MG63 (cell line): ENCODE data around the gene SPAG16. TPM values are rescaled to one million over a fixed set of nuclear protein-coding genes. Genes with fewer than 3 reads are reported as not detected.

Experiments
- DNase-seq: peaks from one replicate; pipeline ENCODE4 v3.0.0-alpha.2; 2020
- H3K27me3 ChIP-seq: fragments of 250-450 bp; sonication (Bioruptor Pico); 2 replicates; pipeline ENCODE4 v1.5.1; 2020; ENCODE audit warnings: mild to moderate bottlenecking, moderate library complexity
- H3K36me3 ChIP-seq: fragments of 250-450 bp; sonication (Bioruptor Pico); 2 replicates; pipeline ENCODE4 v1.5.1; 2020; ENCODE audit warnings: mild to moderate bottlenecking, moderate library complexity
- H3K4me3 ChIP-seq: fragments of 250-450 bp; sonication (Bioruptor Pico); 2 replicates; pipeline ENCODE4 v1.5.1; 2020; ENCODE audit warnings: mild to moderate bottlenecking, moderate library complexity
- H3K9me3 ChIP-seq: fragments of 250-450 bp; sonication (Bioruptor Pico); 2 replicates; pipeline ENCODE4 v1.5.1; 2020; ENCODE audit warnings: mild to moderate bottlenecking, moderate library complexity
- total RNA-seq: library from RNA; depleted of rRNA; stranded (reverse); fragments of >200 nt; shearing (Covaris generic); gene quantifications from 2 replicates; pipeline ENCODE4 v1.2.3, GENCODE V29; 2014; ENCODE audit warnings: low replicate concordance

SPAG16 gene
- total RNA-seq, 1 experiment from 2014 or later = 33.7 TPM

- Histone ChIP-seq H3K9me3 (peaks cover 9% of the 10 kb centered on the region; the same call in 1 of the 2 replicates), H3K36me3 (no peaks in the 10 kb centered on the region), H3K4me3 (no peak overlapping the region), H3K27me3 (no peaks in the 10 kb centered on the region)
- DNase-seq = no peak
Measured at GRCh38 chr2:214293593-214293992, 1009.3 kb downstream of the SPAG16 start.

GRCh38 chr2:214294426-214294825 is 1010.2 kb downstream of the SPAG16 start:
- Histone ChIP-seq H3K36me3 (no peaks in the 10 kb centered on the region), H3K27me3 (no peaks in the 10 kb centered on the region), H3K4me3 (no peak overlapping the region), H3K9me3 (peaks cover 9% of the 10 kb centered on the region; the same call in 1 of the 2 replicates)
- DNase-seq = no peak

GRCh38 chr2:214297423-214297822 is 1013.2 kb downstream of the SPAG16 start:
- H3K36me3 ChIP-seq = no peaks in the 10 kb centered on the region

GRCh38 chr2:214310319-214310718 is 1026.1 kb downstream of the SPAG16 start:
- DNase-seq = no peak
- no peaks in the 10 kb centered on the region for H3K36me3 ChIP-seq
- H3K9me3 ChIP-seq = no peaks in the 10 kb centered on the region
- H3K4me3 ChIP-seq = no peak overlapping the region
- no peaks in the 10 kb centered on the region for H3K27me3 ChIP-seq

More at GRCh38 chr2:214297423-214297822, 1013.2 kb downstream of the SPAG16 start:
- DNase-seq = no peak
- H3K9me3 ChIP-seq = peaks cover 2% of the 10 kb centered on the region; the same call in 1 of the 2 replicates
- H3K27me3 ChIP-seq = no peaks in the 10 kb centered on the region
- H3K4me3 ChIP-seq = no peak overlapping the region

GRCh38 chr2:214311031-214311533 is 1026.8 kb downstream of the SPAG16 start:
- Histone ChIP-seq H3K27me3 (no peaks in the 10 kb centered on the region), H3K36me3 (no peaks in the 10 kb centered on the region), H3K4me3 (no peak overlapping the region), H3K9me3 (no peaks in the 10 kb centered on the region)
- DNase-seq = peak; percentile 1

GRCh38 chr2:214311931-214312749 is 1027.9 kb downstream of the SPAG16 start:
- no peaks in the 10 kb centered on the region for H3K27me3 ChIP-seq
- no peak overlapping the region for H3K4me3 ChIP-seq
- DNase-seq = no peak
- no peaks in the 10 kb centered on the region for H3K9me3 ChIP-seq
- no peaks in the 10 kb centered on the region for H3K36me3 ChIP-seq

- no peak for DNase-seq
- H3K27me3 ChIP-seq = no peaks in the 10 kb centered on the region
- H3K4me3 ChIP-seq = no peak overlapping the region
- H3K9me3 ChIP-seq = no peaks in the 10 kb centered on the region
- no peaks in the 10 kb centered on the region for H3K36me3 ChIP-seq
Measured at GRCh38 chr2:214315324-214315723, 1031.1 kb downstream of the SPAG16 start.

- Histone ChIP-seq H3K27me3 (no peaks in the 10 kb centered on the region), H3K9me3 (no peaks in the 10 kb centered on the region), H3K4me3 (no peak overlapping the region), H3K36me3 (no peaks in the 10 kb centered on the region)
- no peak for DNase-seq
Measured at GRCh38 chr2:214320211-214320610, 1035.9 kb downstream of the SPAG16 start.

- peak; percentile 56 for DNase-seq
- no peaks in the 10 kb centered on the region for H3K27me3 ChIP-seq
- H3K9me3 ChIP-seq = no peaks in the 10 kb centered on the region
- no peak overlapping the region for H3K4me3 ChIP-seq
- no peaks in the 10 kb centered on the region for H3K36me3 ChIP-seq
Measured at GRCh38 chr2:214322662-214323061, 1038.4 kb downstream of the SPAG16 start.

- H3K27me3 ChIP-seq = no peaks in the 10 kb centered on the region
- H3K36me3 ChIP-seq = no peaks in the 10 kb centered on the region
- H3K4me3 ChIP-seq = no peak overlapping the region
- no peak for DNase-seq
- no peaks in the 10 kb centered on the region for H3K9me3 ChIP-seq
Measured at GRCh38 chr2:214325404-214325803, 1041.1 kb downstream of the SPAG16 start.

- H3K36me3 ChIP-seq = no peaks in the 10 kb centered on the region
- no peak for DNase-seq
Measured at GRCh38 chr2:214328941-214329340, 1044.7 kb downstream of the SPAG16 start.

GRCh38 chr2:214341646-214342045 is 1057.4 kb downstream of the SPAG16 start:
- DNase-seq = no peak
- H3K9me3 ChIP-seq = no peaks in the 10 kb centered on the region; the same call in 1 of the 2 replicates
- no peak overlapping the region for H3K4me3 ChIP-seq
- H3K36me3 ChIP-seq = no peaks in the 10 kb centered on the region
- no peaks in the 10 kb centered on the region for H3K27me3 ChIP-seq

More at GRCh38 chr2:214328941-214329340, 1044.7 kb downstream of the SPAG16 start:
- Histone ChIP-seq H3K9me3 (no peaks in the 10 kb centered on the region), H3K27me3 (no peaks in the 10 kb centered on the region), H3K4me3 (no peak overlapping the region)

- H3K4me3 ChIP-seq = no peak overlapping the region
- no peak for DNase-seq
- H3K36me3 ChIP-seq = no peaks in the 10 kb centered on the region
- no peaks in the 10 kb centered on the region for H3K27me3 ChIP-seq
- no peaks in the 10 kb centered on the region for H3K9me3 ChIP-seq
Measured at GRCh38 chr2:214358506-214358905, 1074.2 kb downstream of the SPAG16 start.

- Histone ChIP-seq H3K4me3 (no peak overlapping the region), H3K27me3 (no peaks in the 10 kb centered on the region), H3K36me3 (no peaks in the 10 kb centered on the region), H3K9me3 (no peaks in the 10 kb centered on the region)
- no peak for DNase-seq
Measured at GRCh38 chr2:214361116-214361515, 1076.9 kb downstream of the SPAG16 start.

GRCh38 chr2:214365549-214365948 is 1081.3 kb downstream of the SPAG16 start:
- no peaks in the 10 kb centered on the region for H3K36me3 ChIP-seq
- no peak for DNase-seq
- no peaks in the 10 kb centered on the region for H3K27me3 ChIP-seq
- H3K9me3 ChIP-seq = no peaks in the 10 kb centered on the region
- no peak overlapping the region for H3K4me3 ChIP-seq

GRCh38 chr2:214367171-214367570 is 1082.9 kb downstream of the SPAG16 start:
- no peak for DNase-seq
- H3K36me3 ChIP-seq = no peaks in the 10 kb centered on the region
- H3K4me3 ChIP-seq = no peak overlapping the region
- no peaks in the 10 kb centered on the region for H3K27me3 ChIP-seq
- no peaks in the 10 kb centered on the region for H3K9me3 ChIP-seq

- no peaks in the 10 kb centered on the region for H3K9me3 ChIP-seq
- H3K36me3 ChIP-seq = no peaks in the 10 kb centered on the region
Measured at GRCh38 chr2:214376618-214377285, 1092.5 kb downstream of the SPAG16 start.

More at GRCh38 chr2:214376618-214377285, 1092.5 kb downstream of the SPAG16 start:
- H3K4me3 ChIP-seq = no peak overlapping the region
- H3K27me3 ChIP-seq = no peaks in the 10 kb centered on the region
- no peak for DNase-seq
